GM13976 (cell line): ENCODE data around the gene LRIG3.

ENCODE experiments used
- DNase-seq: peaks from one replicate; pipeline ENCODE4 v3.0.0; 2012; ENCODE audit warnings: low spot score
- in situ Hi-C: fragments of 300-500 bp; cut with MboI; formaldehyde crosslinking; loops from one replicate; pipeline ENCODE4 v1.12.0; 2022; ENCODE audit warnings: low sequenced_read_pairs, mixed read lengths, inconsistent platforms; ENCODE audit not compliant: unreplicated experiment
- TF ChIP-seq, protein P1 (sequence below): IDR thresholded peaks from 2 replicates; pipeline ENCODE4 v1.5.1; 2012; ENCODE audit warnings: borderline replicate concordance, mild to moderate bottlenecking; ENCODE audit not compliant: insufficient read depth; ENCODE audit errors: extremely low read depth, missing control alignments, control extremely low read depth

The LRIG3 gene

DNA sequence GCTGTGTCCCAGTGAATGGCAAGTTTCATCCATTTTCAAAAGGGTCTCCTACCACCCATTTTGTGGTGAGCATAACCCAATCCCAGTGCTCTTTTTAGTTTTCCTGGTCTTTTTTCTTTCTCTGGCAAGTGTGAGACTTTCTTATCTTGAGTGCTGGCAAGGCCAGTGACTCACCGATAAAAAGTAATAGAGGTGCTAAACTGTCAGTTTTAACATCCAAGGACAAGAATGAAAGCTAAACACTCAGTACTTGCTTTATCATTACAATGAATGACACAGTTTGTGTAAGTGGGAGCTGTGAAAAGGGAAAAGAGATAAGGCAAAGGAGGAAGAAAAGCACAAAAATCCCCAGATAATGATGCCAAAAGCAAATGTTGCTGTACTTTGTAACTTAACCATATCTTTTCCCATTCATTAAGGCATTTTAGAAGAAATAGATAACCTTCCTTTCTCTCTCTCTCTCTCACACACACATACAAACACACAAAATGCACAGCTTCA is 4.9 kb upstream of the LRIG3 start:
- in situ Hi-C loops = no loop called here
- no peak for DNase-seq
- TF ChIP-seq, protein P1, sequence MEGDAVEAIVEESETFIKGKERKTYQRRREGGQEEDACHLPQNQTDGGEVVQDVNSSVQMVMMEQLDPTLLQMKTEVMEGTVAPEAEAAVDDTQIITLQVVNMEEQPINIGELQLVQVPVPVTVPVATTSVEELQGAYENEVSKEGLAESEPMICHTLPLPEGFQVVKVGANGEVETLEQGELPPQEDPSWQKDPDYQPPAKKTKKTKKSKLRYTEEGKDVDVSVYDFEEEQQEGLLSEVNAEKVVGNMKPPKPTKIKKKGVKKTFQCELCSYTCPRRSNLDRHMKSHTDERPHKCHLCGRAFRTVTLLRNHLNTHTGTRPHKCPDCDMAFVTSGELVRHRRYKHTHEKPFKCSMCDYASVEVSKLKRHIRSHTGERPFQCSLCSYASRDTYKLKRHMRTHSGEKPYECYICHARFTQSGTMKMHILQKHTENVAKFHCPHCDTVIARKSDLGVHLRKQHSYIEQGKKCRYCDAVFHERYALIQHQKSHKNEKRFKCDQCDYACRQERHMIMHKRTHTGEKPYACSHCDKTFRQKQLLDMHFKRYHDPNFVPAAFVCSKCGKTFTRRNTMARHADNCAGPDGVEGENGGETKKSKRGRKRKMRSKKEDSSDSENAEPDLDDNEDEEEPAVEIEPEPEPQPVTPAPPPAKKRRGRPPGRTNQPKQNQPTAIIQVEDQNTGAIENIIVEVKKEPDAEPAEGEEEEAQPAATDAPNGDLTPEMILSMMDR = no peak

DNA sequence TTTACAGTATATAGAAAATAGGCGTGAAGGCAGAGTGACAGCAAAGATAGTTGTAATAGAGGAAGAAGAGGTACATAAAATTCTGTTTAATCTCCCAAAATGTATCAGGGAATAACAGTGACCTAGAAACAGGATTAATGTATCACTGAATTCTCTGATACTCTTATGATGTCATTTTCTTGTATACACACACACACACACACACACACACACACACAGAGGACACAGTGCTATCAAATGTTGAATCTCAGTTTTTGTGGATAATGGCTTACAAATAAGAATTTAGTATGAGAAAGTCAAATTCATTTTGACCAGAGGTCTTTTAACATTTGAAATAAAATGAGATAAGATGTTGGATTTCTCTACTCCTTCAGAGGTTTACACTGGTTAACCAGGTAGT is 4.3 kb upstream of the LRIG3 start:
- DNase-seq = no peak
- TF ChIP-seq, protein P1 = no peak
- in situ Hi-C loops = no loop called here

DNA sequence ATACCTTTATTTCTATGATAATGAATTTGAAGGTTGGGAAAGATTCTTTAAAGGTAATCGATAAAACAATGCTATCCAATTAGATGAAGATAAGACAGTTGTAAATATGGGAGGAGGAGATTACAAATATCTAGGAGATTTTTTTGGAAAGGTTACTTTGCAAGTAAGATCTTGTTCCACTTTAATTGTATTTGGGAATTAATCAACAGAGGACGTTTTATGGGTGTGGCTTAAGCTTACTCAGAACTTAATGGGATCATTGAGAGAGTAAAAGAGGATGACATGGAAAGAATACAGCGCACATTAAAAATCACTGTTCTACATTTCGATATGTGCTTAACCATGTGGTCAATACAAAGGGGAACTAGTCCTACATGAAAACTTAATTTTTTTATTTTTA is 3.5 kb upstream of the LRIG3 start:
- TF ChIP-seq, protein P1 = no peak
- DNase-seq = no peak
- in situ Hi-C loops = no loop called here

DNA sequence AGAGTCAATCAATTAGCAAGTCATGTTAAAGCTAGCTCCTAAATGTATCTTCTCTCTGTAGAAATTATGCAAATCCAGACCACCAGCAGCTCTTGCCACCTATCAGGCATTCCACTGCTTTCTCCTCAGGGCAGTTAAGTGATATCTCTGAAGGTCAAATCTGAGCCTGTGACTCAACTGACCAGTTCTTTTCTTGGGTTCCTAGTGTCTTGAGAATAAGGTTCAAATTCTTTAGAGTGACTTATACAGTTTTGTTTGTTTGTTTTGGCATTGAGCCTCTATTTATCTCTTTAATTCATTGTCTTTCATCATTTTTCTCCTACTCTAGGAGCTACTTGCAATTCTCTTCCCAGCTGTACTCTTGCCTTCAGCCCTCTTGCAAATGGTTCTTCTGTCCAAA is 2.5 kb upstream of the LRIG3 start:
- TF ChIP-seq, protein P1 = no peak
- in situ Hi-C loops = no loop called here
- DNase-seq = no peak

DNA sequence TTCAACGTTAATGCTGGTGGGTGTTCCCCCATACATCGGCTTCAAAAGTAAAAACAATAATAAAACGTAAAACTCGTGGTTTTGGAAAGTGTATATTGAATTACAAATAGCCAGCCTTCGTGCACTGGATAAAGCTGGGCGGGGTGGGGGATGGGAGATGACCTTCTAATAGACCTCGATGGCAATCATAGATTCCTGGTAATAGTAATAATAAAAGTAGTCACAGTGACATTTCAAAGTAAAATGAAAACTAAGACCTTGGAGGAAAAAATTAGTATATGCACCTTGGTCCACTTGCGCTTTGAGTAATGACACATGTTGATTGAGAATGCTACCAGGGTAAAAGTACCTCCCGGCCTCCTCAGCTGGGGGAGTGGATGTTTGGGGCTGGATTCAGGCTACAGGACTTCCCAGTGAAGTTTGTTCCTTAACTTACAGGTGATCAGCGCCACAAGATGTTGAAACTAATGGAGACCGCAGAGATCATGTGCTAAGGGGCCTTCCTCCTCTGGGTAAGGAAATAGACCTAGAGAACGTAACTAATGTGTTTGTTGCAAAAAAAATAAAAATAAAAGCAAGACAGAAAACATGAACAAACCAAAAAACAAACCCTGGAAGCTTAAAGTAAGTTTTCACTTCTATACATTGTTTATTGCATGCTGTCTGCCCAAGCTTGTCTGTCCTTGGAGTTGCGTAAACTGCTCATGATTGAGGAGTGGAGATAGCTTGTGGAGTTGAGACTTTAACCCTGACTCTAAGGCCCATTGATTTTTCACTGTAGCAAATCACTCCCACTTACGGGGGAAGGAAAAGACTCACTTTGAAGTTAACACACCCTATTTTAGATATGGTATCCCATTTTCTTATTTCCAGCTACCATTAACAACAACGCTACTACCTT is 907 bp upstream of the LRIG3 start:
- TF ChIP-seq, protein P1 = no peak

DNA sequence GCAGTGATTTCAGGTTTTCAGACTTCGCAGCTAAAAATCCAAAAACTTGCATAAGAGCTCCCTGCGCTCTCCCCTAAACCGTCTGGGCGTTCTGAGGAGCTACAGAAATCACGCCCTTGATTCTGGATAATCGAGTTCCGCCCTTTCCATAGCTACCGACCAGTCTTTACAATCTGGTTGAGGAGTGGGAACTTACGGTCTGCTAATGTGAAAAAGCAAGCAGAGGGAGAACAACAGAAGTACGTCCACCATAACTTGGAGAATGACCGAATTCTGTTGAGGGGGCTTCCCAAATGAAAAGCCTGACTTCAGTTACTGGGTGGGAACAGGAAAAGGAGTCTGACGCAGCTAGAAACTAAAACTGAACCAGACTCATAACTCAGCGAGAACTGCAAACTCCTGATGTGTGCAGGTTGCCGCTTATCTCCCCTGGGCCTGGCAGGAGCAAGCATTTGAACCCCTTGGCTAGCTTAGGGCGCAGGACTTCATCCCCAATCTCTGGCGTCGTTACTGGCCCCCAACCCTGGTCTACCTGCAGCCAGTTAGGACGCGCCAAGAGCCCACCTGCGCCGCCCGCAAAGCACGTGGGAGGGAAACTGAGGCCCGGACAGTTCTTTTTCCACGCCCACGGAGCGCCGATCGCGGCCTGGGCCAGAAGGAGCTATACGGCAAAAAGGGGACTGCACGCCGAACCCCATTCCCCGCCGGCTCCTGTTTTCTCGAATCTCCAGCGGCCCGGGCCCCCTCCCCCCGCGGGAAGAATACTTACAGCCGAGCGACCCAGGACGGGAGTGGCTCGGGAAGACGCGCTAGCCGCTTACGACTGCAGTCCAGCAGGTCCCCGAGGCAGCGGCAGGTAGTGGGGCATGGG is 838 bp downstream of the LRIG3 start:
- TF ChIP-seq, protein P1 = no peak
- in situ Hi-C loops = no loop called here
- DNase-seq = peak; percentile 44

More for the DNA sequence above, 907 bp upstream of the LRIG3 start:
- no peak for DNase-seq
- in situ Hi-C loops = no loop called here
